CD14-positive monocyte (primary cell): ENCODE results near the gene KIAA0319L. TPM values are rescaled to one million over a fixed set of nuclear protein-coding genes. Genes with fewer than 3 reads are reported as not detected.
A peak's percentile ranks its signal among the peaks of the same experiment; 100 is the strongest.

Experiments
- DNase-seq, 3 donors: peaks; one replicate each; pipeline ENCODE4 v3.0.0-alpha.2; 2011 to 2022
- H2AFZ ChIP-seq: 2 replicates; pipeline ENCODE4 v1.6.0; 2012; ENCODE audit warnings: mild to moderate bottlenecking, low read depth, low read length, inconsistent platforms; ENCODE audit not compliant: insufficient read depth, poor library complexity, severe bottlenecking
- H3K27ac ChIP-seq, 2 donors: 1 replicate in 1 of 2; 2 replicates in 1 of 2; pipeline ENCODE4 v1.5.1; 2012 to 2013; ENCODE audit warnings: low read length in 2 of 2, control low read depth in 1 of 2, inconsistent platforms in 1 of 2, low read depth in 1 of 2, mild to moderate bottlenecking in 1 of 2
- H3K27me3 ChIP-seq, 2 donors: one replicate each; pipeline versions ENCODE4 v1.6.0 to v1.6.1; 2011 to 2013; ENCODE audit warnings: low read length in 2 of 2; ENCODE audit not compliant: control insufficient read depth in 2 of 2, insufficient read depth in 2 of 2
- H3K36me3 ChIP-seq, 2 donors: replicated peaks in 1 of 2; 1 replicate in 1 of 2; 2 replicates in 1 of 2; pipeline versions ENCODE4 v1.5.1 to v1.6.1; 2012 to 2013; ENCODE audit warnings: low read length in 2 of 2, control low read depth in 1 of 2, inconsistent platforms in 1 of 2, mild to moderate bottlenecking in 1 of 2; ENCODE audit not compliant: insufficient read depth in 2 of 2, control insufficient read depth in 1 of 2
- H3K4me1 ChIP-seq, 2 donors: 1 replicate in 1 of 2; 2 replicates in 1 of 2; pipeline versions ENCODE4 v1.5.1 to v1.6.1; 2012 to 2013; ENCODE audit warnings: low read length in 2 of 2, control low read depth in 1 of 2, inconsistent platforms in 1 of 2, mild to moderate bottlenecking in 1 of 2, moderate library complexity in 1 of 2; ENCODE audit not compliant: insufficient read depth in 2 of 2, control insufficient read depth in 1 of 2
- H3K4me2 ChIP-seq: replicated peaks from 2 replicates; pipeline ENCODE3; 2012; ENCODE audit warnings: low read length, moderate library complexity, mild to moderate bottlenecking; ENCODE audit not compliant: poor library complexity, severe bottlenecking; ENCODE audit errors: extremely low read depth
- H3K4me3 ChIP-seq, 3 experiments: fragments of 200-600 bp in 1 of 3; sonication (generic) in 1 of 3; replicated peaks in 1 of 3; 1 replicate in 2 of 3; 2 replicates in 1 of 3; pipeline ENCODE4 v1.5.1; 2011 to 2013; ENCODE audit warnings: low read length in 3 of 3, mild to moderate bottlenecking in 3 of 3, control low read depth in 2 of 3, low read depth in 2 of 3, inconsistent platforms in 1 of 3, moderate library complexity in 1 of 3
- H3K79me2 ChIP-seq: 2 replicates; pipeline ENCODE4 v1.6.0; 2012; ENCODE audit warnings: mild to moderate bottlenecking, control low read depth, inconsistent platforms, low read length, moderate library complexity; ENCODE audit not compliant: insufficient read depth
- H3K9ac ChIP-seq: 2 replicates; pipeline ENCODE4 v1.6.0; 2017; ENCODE audit warnings: low read length, mild to moderate bottlenecking; ENCODE audit not compliant: insufficient read depth, poor library complexity, severe bottlenecking
- H3K9me3 ChIP-seq, 2 donors: replicated peaks in 1 of 2; 1 replicate in 1 of 2; 2 replicates in 1 of 2; pipeline versions ENCODE4 v1.5.1 to v1.6.1; 2012 to 2013; ENCODE audit warnings: low read length in 2 of 2, control low read depth in 1 of 2; ENCODE audit not compliant: control insufficient read depth in 1 of 2, insufficient read depth in 1 of 2
- H4K20me1 ChIP-seq: 2 replicates; pipeline ENCODE4 v1.6.0; 2012; ENCODE audit warnings: mild to moderate bottlenecking, low read length, control low read depth, moderate library complexity; ENCODE audit not compliant: insufficient read depth
- H3K27ac Mint-ChIP-seq, 7 donors: one replicate each; pipeline ENCODE4 v1.8.0; 2020; ENCODE audit warnings: mild to moderate bottlenecking in 7 of 7, mixed read lengths in 7 of 7, moderate library complexity in 6 of 7, inconsistent platforms in 2 of 7
- H3K27me3 Mint-ChIP-seq, 3 donors: one replicate each; pipeline ENCODE4 v1.8.0; 2021 to 2022; ENCODE audit warnings: low read depth in 3 of 3, mild to moderate bottlenecking in 3 of 3, mixed read lengths in 3 of 3, moderate library complexity in 3 of 3, inconsistent platforms in 1 of 3
- H3K36me3 Mint-ChIP-seq, 2 donors: one replicate each; pipeline ENCODE4 v1.8.0; 2020; ENCODE audit warnings: mixed read lengths in 2 of 2, inconsistent platforms in 1 of 2, mild to moderate bottlenecking in 1 of 2
- H3K4me1 Mint-ChIP-seq: one replicate; pipeline ENCODE4 v1.8.0; 2020; ENCODE audit warnings: mild to moderate bottlenecking, mixed read lengths
- H3K4me3 Mint-ChIP-seq, 2 donors: one replicate each; pipeline ENCODE4 v1.8.0; 2020; ENCODE audit warnings: mild to moderate bottlenecking in 2 of 2, mixed read lengths in 2 of 2, moderate library complexity in 1 of 2
- H3K9me3 Mint-ChIP-seq, 7 donors: one replicate each; pipeline ENCODE4 v1.8.0; 2020 to 2022; ENCODE audit warnings: mixed read lengths in 7 of 7, mild to moderate bottlenecking in 6 of 7, moderate library complexity in 6 of 7, inconsistent platforms in 2 of 7
- WGBS: methylation state at CpG from one replicate; pipeline ENCODE4 v1.1.5; 2013; ENCODE audit warnings: missing lambda C conversion rate; ENCODE audit not compliant: insufficient coverage; 5-methylcytosine and 5-hydroxymethylcytosine counted together
- intact Hi-C, 2 donors: fragments of 100-400 bp; cut with micrococcal nuclease; formaldehyde crosslinking; loops; one replicate each; pipeline versions ENCODE4 v1.15.0 to v1.15.1; 2023
- polyA plus RNA-seq, 3 donors: library from polyadenylated mRNA; depleted of rRNA in 1 of 3; unstranded in 2 of 3; stranded (reverse) in 1 of 3; fragments of 300-500 nt in 2 of 3; fragments of >200 nt in 1 of 3; fragmentation: Illumina TruSeq in 2 of 3; gene quantifications; 1 replicate in 2 of 3; 2 replicates in 1 of 3; pipeline ENCODE4 v1.2.3, GENCODE V29; 2012 to 2021
- TF ChIP-seq, protein P1 (sequence below): fragments of 200-600 bp; IDR thresholded peaks from one replicate; pipeline ENCODE4 v1.8.0; 2022; ENCODE audit warnings: antibody characterized with exemption, mild to moderate bottlenecking

KIAA0319L gene
- polyA plus RNA-seq, 3 donors = 20.6 to 75.3 (median 28.6) TPM

DNA sequence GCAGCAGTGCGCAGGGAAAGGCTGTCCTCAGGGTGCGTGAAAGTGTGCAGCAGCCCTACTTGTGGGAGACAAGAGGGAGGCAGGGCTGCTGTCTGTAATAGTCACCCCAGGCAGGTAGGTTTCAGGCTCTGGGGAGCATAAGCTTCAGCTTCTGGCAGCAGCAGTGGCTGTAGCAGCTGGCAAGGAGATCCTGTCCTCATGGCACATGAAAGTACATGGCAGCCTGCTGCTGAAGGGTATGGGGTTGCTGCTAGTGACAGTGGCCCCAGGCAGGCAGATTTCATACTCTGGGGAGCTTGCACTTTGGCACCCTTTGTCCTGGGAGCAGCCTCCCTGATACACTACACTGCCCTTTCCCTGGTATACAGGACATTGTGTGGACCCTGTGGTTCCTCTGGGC, 26.3 kb downstream of the KIAA0319L start:
- Mint-ChIP-seq H3K36me3 (peaks cover 48 to 57% of the 10 kb centered on the region in 2 donors), H3K27me3 (peaks cover 0 to 1% (median 0%) of the 10 kb centered on the region in 3 donors), H3K4me1 (no peaks in the 10 kb centered on the region), H3K4me3 (no peak overlapping the region), H3K27ac (peak overlapping the region in 1 of 7 donors; percentile 30), H3K9me3 (peaks cover 33 to 49% (median 38%) of the 10 kb centered on the region in 7 donors)
- H3K27ac ChIP-seq = no peak overlapping the region
- no peak overlapping the region for H3K9ac ChIP-seq
- no peak for DNase-seq
- intact Hi-C loops = no loop called here
- H4K20me1 ChIP-seq = peaks cover 2% of the 10 kb centered on the region
- WGBS = 97% methylated on average over 2 of the region's 2 CpGs
- peaks cover 36% of the 10 kb centered on the region for H3K79me2 ChIP-seq
- no peak overlapping the region for H3K4me3 ChIP-seq
- H3K9me3 ChIP-seq = peaks cover 23 to 41% of the 10 kb centered on the region in 2 donors
- peaks cover 11 to 55% of the 10 kb centered on the region in 2 donors for H3K36me3 ChIP-seq
- H2AFZ ChIP-seq = no peak overlapping the region
- H3K4me1 ChIP-seq = no peaks in the 10 kb centered on the region
- TF ChIP-seq, protein P1, sequence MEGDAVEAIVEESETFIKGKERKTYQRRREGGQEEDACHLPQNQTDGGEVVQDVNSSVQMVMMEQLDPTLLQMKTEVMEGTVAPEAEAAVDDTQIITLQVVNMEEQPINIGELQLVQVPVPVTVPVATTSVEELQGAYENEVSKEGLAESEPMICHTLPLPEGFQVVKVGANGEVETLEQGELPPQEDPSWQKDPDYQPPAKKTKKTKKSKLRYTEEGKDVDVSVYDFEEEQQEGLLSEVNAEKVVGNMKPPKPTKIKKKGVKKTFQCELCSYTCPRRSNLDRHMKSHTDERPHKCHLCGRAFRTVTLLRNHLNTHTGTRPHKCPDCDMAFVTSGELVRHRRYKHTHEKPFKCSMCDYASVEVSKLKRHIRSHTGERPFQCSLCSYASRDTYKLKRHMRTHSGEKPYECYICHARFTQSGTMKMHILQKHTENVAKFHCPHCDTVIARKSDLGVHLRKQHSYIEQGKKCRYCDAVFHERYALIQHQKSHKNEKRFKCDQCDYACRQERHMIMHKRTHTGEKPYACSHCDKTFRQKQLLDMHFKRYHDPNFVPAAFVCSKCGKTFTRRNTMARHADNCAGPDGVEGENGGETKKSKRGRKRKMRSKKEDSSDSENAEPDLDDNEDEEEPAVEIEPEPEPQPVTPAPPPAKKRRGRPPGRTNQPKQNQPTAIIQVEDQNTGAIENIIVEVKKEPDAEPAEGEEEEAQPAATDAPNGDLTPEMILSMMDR = no peak
- no peaks in the 10 kb centered on the region for H3K27me3 ChIP-seq
- H3K4me2 ChIP-seq = no peak overlapping the region

DNA sequence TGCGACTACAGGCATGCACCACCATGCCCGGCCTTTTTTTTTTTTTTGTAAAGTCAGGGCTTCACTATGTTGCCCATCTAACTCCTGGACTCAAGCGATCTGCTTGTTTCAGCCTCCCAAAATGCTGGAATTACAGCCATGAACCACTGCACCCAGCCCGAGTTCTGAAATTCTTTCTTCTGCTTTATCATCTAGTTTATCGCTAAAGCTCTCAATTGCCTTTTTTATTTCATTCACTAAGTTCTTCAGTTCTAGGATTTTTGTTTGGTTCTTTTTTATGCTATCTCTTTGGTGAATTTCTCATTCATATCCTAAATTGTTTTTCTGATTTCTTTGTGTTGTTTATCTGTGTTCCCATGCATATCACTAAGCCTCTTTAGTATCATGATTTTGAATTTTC, 27.0 kb downstream of the KIAA0319L start:
- TF ChIP-seq, protein P1 = no peak
- H3K4me1 ChIP-seq = no peaks in the 10 kb centered on the region
- no peak for DNase-seq
- Mint-ChIP-seq H3K36me3 (peaks cover 43 to 52% of the 10 kb centered on the region in 2 donors), H3K4me3 (no peak overlapping the region), H3K27me3 (peaks cover 0 to 1% (median 0%) of the 10 kb centered on the region in 3 donors), H3K9me3 (peaks cover 33 to 49% (median 41%) of the 10 kb centered on the region in 7 donors), H3K4me1 (no peaks in the 10 kb centered on the region), H3K27ac (no peak overlapping the region)
- no peaks in the 10 kb centered on the region for H3K27me3 ChIP-seq
- H3K27ac ChIP-seq = no peak overlapping the region
- no peak overlapping the region for H3K4me2 ChIP-seq
- H3K4me3 ChIP-seq = no peak overlapping the region
- 72% methylated on average over 4 of the region's 5 CpGs for WGBS
- H2AFZ ChIP-seq = no peak overlapping the region
- H3K36me3 ChIP-seq = peaks cover 11 to 47% of the 10 kb centered on the region in 2 donors
- intact Hi-C loops = no loop called here
- H3K79me2 ChIP-seq = peaks cover 28% of the 10 kb centered on the region
- H3K9ac ChIP-seq = no peak overlapping the region
- H3K9me3 ChIP-seq = peaks cover 23 to 41% of the 10 kb centered on the region in 2 donors
- no peaks in the 10 kb centered on the region for H4K20me1 ChIP-seq
